ENCODE data around the gene C22orf15. TPM values are rescaled to one million over a fixed set of nuclear protein-coding genes. Genes with fewer than 3 reads are reported as not detected.
A peak's percentile ranks its signal among the peaks of the same experiment; 100 is the strongest.

Gene C22orf15
- total and polyA plus RNA-seq, 7 experiments from 2014 or later = 1.2 to 5.7 (median 2.3) TPM; not detected in 1

- no peaks in the 10 kb centered on the region for H3K9me3 ChIP-seq (ENCODE audit: control insufficient read depth in 2 of 3, low read length in 3 of 3)
- ATAC-seq (no peak), DNase-seq (no peak)
- CTCF ChIA-PET = no interaction called here
- H3K9me3 Mint-ChIP-seq = no peaks in the 10 kb centered on the region
- H3K4me1 ChIP-seq (ENCODE audit: control insufficient read depth in 2 of 2, insufficient read depth in 2 of 2, low read length in 2 of 2) = peaks cover 6% of the 10 kb centered on the region in 2 donors
- no peaks in the 10 kb centered on the region for H3K27me3 ChIP-seq (ENCODE audit: control insufficient read depth in 2 of 2, insufficient read depth in 2 of 2, low read length in 2 of 2)
- H3K36me3 Mint-ChIP-seq = peaks cover 5 to 32% (median 13%) of the 10 kb centered on the region in 5 donors
- no peak overlapping the region for H3K27ac ChIP-seq (ENCODE audit: low read depth, low read length)
- peak overlapping the region in 4 of 9 donors; percentile 25 to 62 (median 42) for H3K27ac Mint-ChIP-seq
- no peaks in the 10 kb centered on the region for H3K27me3 Mint-ChIP-seq
- H3K4me3 ChIP-seq (ENCODE audit: low read length) = no peak overlapping the region
- H3K36me3 ChIP-seq (ENCODE audit: control insufficient read depth in 2 of 3, insufficient read depth in 3 of 3, low read length in 3 of 3) = peaks cover 0 to 59% (median 11%) of the 10 kb centered on the region in 3 experiments
- peaks cover 16 to 47% (median 39%) of the 10 kb centered on the region in 7 donors for H3K4me1 Mint-ChIP-seq
- peak overlapping the region in 1 of 10 donors; percentile 25 for H3K4me3 Mint-ChIP-seq
- POLR2A ChIA-PET = interaction anchor here (0.6 to 1.0 kb wide), 2 partner anchors 14 to 154 kb away, joined by 3 read pairs; no protein-coding TSS in a partner anchor
- intact Hi-C loops (cut with micrococcal nuclease) = no loop called here
Observed at GRCh38 chr22:23791738-23792645, 29.2 kb downstream of the C22orf15 start.

- Histone ChIP-seq H3K27me3 (ENCODE audit: control insufficient read depth in 2 of 2, insufficient read depth in 2 of 2, low read length in 2 of 2) (no peaks in the 10 kb centered on the region), H3K36me3 (ENCODE audit: control insufficient read depth in 2 of 3, insufficient read depth in 3 of 3, low read length in 3 of 3) (peaks cover 0 to 67% (median 11%) of the 10 kb centered on the region in 3 experiments), H3K27ac (ENCODE audit: low read depth, low read length) (no peak overlapping the region), H3K9me3 (ENCODE audit: control insufficient read depth in 2 of 3, low read length in 3 of 3) (no peaks in the 10 kb centered on the region), H3K4me1 (ENCODE audit: control insufficient read depth in 2 of 2, insufficient read depth in 2 of 2, low read length in 2 of 2) (no peaks in the 10 kb centered on the region), H3K4me3 (ENCODE audit: low read length) (no peak overlapping the region)
- ChIA-PET POLR2A (interaction anchor here (1.0 kb wide), 1 partner anchor 16 kb away, joined by 3 read pairs; no protein-coding TSS in a partner anchor), CTCF (interaction anchor here (0.7 kb wide), 1 partner anchor 178 kb away, joined by 3 read pairs; no protein-coding TSS in a partner anchor)
- H3K36me3 Mint-ChIP-seq = peaks cover 5 to 38% (median 14%) of the 10 kb centered on the region in 5 donors
- intact Hi-C loops (cut with micrococcal nuclease) = no loop called here
- H3K27ac Mint-ChIP-seq = peak overlapping the region in 1 of 9 donors; percentile 17
- peaks cover 16 to 37% (median 30%) of the 10 kb centered on the region in 7 donors for H3K4me1 Mint-ChIP-seq
- H3K4me3 Mint-ChIP-seq = no peak overlapping the region
- H3K27me3 Mint-ChIP-seq = no peaks in the 10 kb centered on the region
- ATAC-seq (no peak), DNase-seq (no peak)
- H3K9me3 Mint-ChIP-seq = no peaks in the 10 kb centered on the region
Observed at GRCh38 chr22:23793326-23793725, 30.5 kb downstream of the C22orf15 start.

GRCh38 chr22:23796461-23796860, 33.7 kb downstream of the C22orf15 start:
- Histone ChIP-seq H3K4me1 (ENCODE audit: control insufficient read depth in 2 of 2, insufficient read depth in 2 of 2, low read length in 2 of 2) (no peaks in the 10 kb centered on the region), H3K27me3 (ENCODE audit: control insufficient read depth in 2 of 2, insufficient read depth in 2 of 2, low read length in 2 of 2) (no peaks in the 10 kb centered on the region), H3K9me3 (ENCODE audit: control insufficient read depth in 2 of 3, low read length in 3 of 3) (no peaks in the 10 kb centered on the region), H3K36me3 (ENCODE audit: control insufficient read depth in 2 of 3, insufficient read depth in 3 of 3, low read length in 3 of 3) (peaks cover 0 to 79% (median 23%) of the 10 kb centered on the region in 3 experiments), H3K4me3 (ENCODE audit: low read length) (no peak overlapping the region), H3K27ac (ENCODE audit: low read depth, low read length) (no peak overlapping the region)
- H3K27ac Mint-ChIP-seq = no peak overlapping the region
- no peaks in the 10 kb centered on the region for H3K27me3 Mint-ChIP-seq
- peaks cover 9 to 19% (median 13%) of the 10 kb centered on the region in 7 donors for H3K4me1 Mint-ChIP-seq
- DNase-seq (no peak), ATAC-seq (no peak)
- no peak overlapping the region for H3K4me3 Mint-ChIP-seq
- intact Hi-C loops (cut with micrococcal nuclease) = no loop called here
- POLR2A ChIA-PET = no interaction called here
- peaks cover 16 to 55% (median 24%) of the 10 kb centered on the region in 5 donors for H3K36me3 Mint-ChIP-seq
- H3K9me3 Mint-ChIP-seq = no peaks in the 10 kb centered on the region
- CTCF ChIA-PET = no interaction called here

GRCh38 chr22:23800297-23801237, 37.8 kb downstream of the C22orf15 start:
- intact Hi-C loops (cut with micrococcal nuclease) = no loop called here
- ChIA-PET CTCF (no interaction called here), POLR2A (no interaction called here)
- peak overlapping the region in 1 of 9 donors; percentile 51 for H3K27ac Mint-ChIP-seq
- no peak overlapping the region for H3K27ac ChIP-seq (ENCODE audit: low read depth, low read length)
- DNase-seq = no peak
- H3K4me3 Mint-ChIP-seq = no peak overlapping the region
- H3K9me3 ChIP-seq (ENCODE audit: control insufficient read depth in 2 of 3, low read length in 3 of 3) = no peaks in the 10 kb centered on the region
- H3K27me3 Mint-ChIP-seq = no peaks in the 10 kb centered on the region
- no peaks in the 10 kb centered on the region for H3K9me3 Mint-ChIP-seq
- no peaks in the 10 kb centered on the region for H3K27me3 ChIP-seq (ENCODE audit: control insufficient read depth in 2 of 2, insufficient read depth in 2 of 2, low read length in 2 of 2)
- no peaks in the 10 kb centered on the region for H3K4me1 ChIP-seq (ENCODE audit: control insufficient read depth in 2 of 2, insufficient read depth in 2 of 2, low read length in 2 of 2)
- ATAC-seq = peak; percentile 20
- H3K4me3 ChIP-seq (ENCODE audit: low read length) = no peak overlapping the region
- H3K36me3 Mint-ChIP-seq = peaks cover 17 to 62% (median 30%) of the 10 kb centered on the region in 5 donors
- peaks cover 3 to 75% (median 36%) of the 10 kb centered on the region in 3 experiments for H3K36me3 ChIP-seq (ENCODE audit: control insufficient read depth in 2 of 3, insufficient read depth in 3 of 3, low read length in 3 of 3)
- H3K4me1 Mint-ChIP-seq = peaks cover 0 to 5% (median 0%) of the 10 kb centered on the region in 7 donors

- Histone ChIP-seq H3K27ac (ENCODE audit: low read depth, low read length) (no peak overlapping the region), H3K4me3 (ENCODE audit: low read length) (no peak overlapping the region), H3K9me3 (ENCODE audit: control insufficient read depth in 2 of 3, low read length in 3 of 3) (no peaks in the 10 kb centered on the region), H3K4me1 (ENCODE audit: control insufficient read depth in 2 of 2, insufficient read depth in 2 of 2, low read length in 2 of 2) (no peaks in the 10 kb centered on the region), H3K27me3 (ENCODE audit: control insufficient read depth in 2 of 2, insufficient read depth in 2 of 2, low read length in 2 of 2) (no peaks in the 10 kb centered on the region), H3K36me3 (ENCODE audit: control insufficient read depth in 2 of 3, insufficient read depth in 3 of 3, low read length in 3 of 3) (peaks cover 9 to 75% (median 33%) of the 10 kb centered on the region in 3 experiments)
- CTCF ChIA-PET = no interaction called here
- Mint-ChIP-seq H3K27me3 (no peaks in the 10 kb centered on the region), H3K36me3 (peaks cover 17 to 61% (median 34%) of the 10 kb centered on the region in 5 donors), H3K4me1 (peaks cover 0 to 5% (median 0%) of the 10 kb centered on the region in 7 donors), H3K9me3 (no peaks in the 10 kb centered on the region), H3K27ac (peak overlapping the region in 1 of 9 donors; percentile 51), H3K4me3 (no peak overlapping the region)
- POLR2A ChIA-PET = no interaction called here
- DNase-seq (no peak), ATAC-seq (no peak)
- intact Hi-C loops (cut with micrococcal nuclease) = no loop called here
Observed at GRCh38 chr22:23801238-23801821, 38.5 kb downstream of the C22orf15 start.

- CTCF ChIA-PET = no interaction called here
Observed at GRCh38 chr22:23801886-23802377, 39.1 kb downstream of the C22orf15 start.

More at GRCh38 chr22:23801886-23802377, 39.1 kb downstream of the C22orf15 start:
- Histone ChIP-seq H3K4me1 (ENCODE audit: control insufficient read depth in 2 of 2, insufficient read depth in 2 of 2, low read length in 2 of 2) (no peaks in the 10 kb centered on the region), H3K4me3 (ENCODE audit: low read length) (no peak overlapping the region), H3K27me3 (ENCODE audit: control insufficient read depth in 2 of 2, insufficient read depth in 2 of 2, low read length in 2 of 2) (no peaks in the 10 kb centered on the region), H3K36me3 (ENCODE audit: control insufficient read depth in 2 of 3, insufficient read depth in 3 of 3, low read length in 3 of 3) (peaks cover 9 to 76% (median 32%) of the 10 kb centered on the region in 3 experiments), H3K9me3 (ENCODE audit: control insufficient read depth in 2 of 3, low read length in 3 of 3) (no peaks in the 10 kb centered on the region), H3K27ac (ENCODE audit: low read depth, low read length) (no peak overlapping the region)
- Mint-ChIP-seq H3K4me3 (no peak overlapping the region), H3K27ac (no peak overlapping the region), H3K4me1 (peaks cover 0 to 5% (median 0%) of the 10 kb centered on the region in 7 donors), H3K36me3 (peaks cover 17 to 57% (median 30%) of the 10 kb centered on the region in 5 donors), H3K9me3 (no peaks in the 10 kb centered on the region), H3K27me3 (no peaks in the 10 kb centered on the region)
- POLR2A ChIA-PET = no interaction called here
- ATAC-seq (no peak), DNase-seq (no peak)
- intact Hi-C loops (cut with micrococcal nuclease) = no loop called here

Data from naive thymus-derived CD4-positive, alpha-beta T cell (primary cell).